Neural cell (in vitro differentiated cells): Measurements from ENCODE around the gene DYNC2LI1. TPM values are rescaled to one million over a fixed set of nuclear protein-coding genes. Genes with fewer than 3 reads are reported as not detected.

Experiments used
- H2AFZ ChIP-seq: fragments of 200-600, 300-800 bp; sonication (generic), shearing (Covaris generic); 2 replicates; pipeline ENCODE4 v1.6.0; 2014; ENCODE audit warnings: low read depth, mild to moderate bottlenecking, antibody characterized with exemption, low read length, moderate library complexity
- H3F3A ChIP-seq: fragments of 200-600 bp; shearing (Covaris generic); 2 replicates; pipeline ENCODE4 v1.6.1; 2016; ENCODE audit warnings: mild to moderate bottlenecking, moderate library complexity, mixed read lengths, antibody characterized with exemption, low read length; ENCODE audit not compliant: insufficient read depth, poor library complexity, severe bottlenecking
- H3K27ac ChIP-seq: fragments of 200-600, 300-800 bp; sonication (generic), shearing (Covaris generic); 2 replicates; pipeline ENCODE4 v1.5.1; 2014; ENCODE audit warnings: mild to moderate bottlenecking, low read length, moderate library complexity
- H3K27me3 ChIP-seq: fragments of 300-800, 200-600 bp; sonication (generic), shearing (Covaris generic); 2 replicates; pipeline ENCODE4 v1.6.0; 2014; ENCODE audit warnings: mild to moderate bottlenecking, low read depth, low read length, moderate library complexity; ENCODE audit not compliant: insufficient read depth
- H3K36me3 ChIP-seq: fragments of 300-800, 200-600 bp; sonication (generic), shearing (Covaris generic); 2 replicates; pipeline ENCODE4 v1.5.1; 2014; ENCODE audit warnings: mild to moderate bottlenecking, antibody characterized with exemption, low read length, moderate library complexity; ENCODE audit not compliant: insufficient read depth
- H3K4me2 ChIP-seq: fragments of 300-800, 200-600 bp; sonication (generic), shearing (Covaris generic); 2 replicates; pipeline ENCODE4 v1.6.0; 2014; ENCODE audit warnings: mild to moderate bottlenecking, low read length
- H3K4me3 ChIP-seq: fragments of 300-800, 200-600 bp; sonication (generic), shearing (Covaris generic); 2 replicates; pipeline ENCODE4 v1.5.1; 2014; ENCODE audit warnings: mild to moderate bottlenecking, low read length, moderate library complexity
- H3K79me2 ChIP-seq: fragments of 200-600 bp; shearing (Covaris generic); replicated peaks from 2 replicates; pipeline ENCODE4 v1.6.0; 2014; ENCODE audit warnings: mild to moderate bottlenecking, low read length, moderate library complexity; ENCODE audit not compliant: insufficient read depth
- H3K9ac ChIP-seq: fragments of 300-800, 200-600 bp; sonication (generic), shearing (Covaris generic); 2 replicates; pipeline ENCODE4 v1.6.1; 2016; ENCODE audit warnings: mild to moderate bottlenecking, low read length, mixed read lengths
- H3K9me2 ChIP-seq: fragments of 200-600 bp; shearing (Covaris generic); 2 replicates; pipeline ENCODE4 v1.6.1; 2016; ENCODE audit warnings: mild to moderate bottlenecking, low read length, mixed read lengths; ENCODE audit not compliant: insufficient read depth
- H3K9me3 ChIP-seq: fragments of 200-600, 300-800 bp; sonication (generic), shearing (Covaris generic); 2 replicates; pipeline ENCODE4 v1.6.1; 2016; ENCODE audit warnings: mild to moderate bottlenecking, mixed run types, low read length, moderate library complexity, mixed read lengths
- H4K20me1 ChIP-seq: fragments of 200-600 bp; shearing (Covaris generic); 2 replicates; pipeline ENCODE4 v1.6.1; 2016; ENCODE audit warnings: mild to moderate bottlenecking, mixed run types; ENCODE audit not compliant: insufficient read depth
- EP300 ChIP-seq: fragments of 450-650 bp; conservative IDR thresholded peaks from 2 replicates; pipeline ENCODE4 v1.6.1; 2014; ENCODE audit warnings: antibody characterized with exemption, mild to moderate bottlenecking, moderate library complexity; ENCODE audit not compliant: poor library complexity, severe bottlenecking
- EZH2 ChIP-seq: fragments of 200-600, 300-800 bp; shearing (Covaris generic), sonication (generic); IDR thresholded peaks from 2 replicates; pipeline ENCODE4 v1.6.1; 2014; ENCODE audit warnings: antibody characterized with exemption, low read length, borderline replicate concordance, mild to moderate bottlenecking; ENCODE audit not compliant: insufficient read depth, poor library complexity, severe bottlenecking
- MXI1 ChIP-seq: fragments of 450-650 bp; conservative IDR thresholded peaks from 2 replicates; pipeline ENCODE4 v1.6.1; 2014; ENCODE audit warnings: antibody characterized with exemption, mild to moderate bottlenecking; ENCODE audit not compliant: poor library complexity, severe bottlenecking
- POLR2AphosphoS5 ChIP-seq: IDR thresholded peaks from 2 replicates; pipeline ENCODE4 v1.6.1; 2012
- RAD21 ChIP-seq: fragments of 450-650 bp; conservative IDR thresholded peaks from 2 replicates; pipeline ENCODE4 v1.6.1; 2014; ENCODE audit warnings: antibody characterized with exemption, mild to moderate bottlenecking, moderate library complexity
- SMC3 ChIP-seq: fragments of 450-650 bp; conservative IDR thresholded peaks from 2 replicates; pipeline ENCODE4 v1.6.1; 2014; ENCODE audit warnings: antibody characterized with exemption, mild to moderate bottlenecking, moderate library complexity; ENCODE audit not compliant: poor library complexity
- TAF1 ChIP-seq: IDR thresholded peaks from 2 replicates; pipeline ENCODE4 v1.6.1; 2012; ENCODE audit warnings: low read depth
- polyA plus RNA-seq: library from polyadenylated mRNA; depleted of rRNA; stranded (reverse); fragments of >200 nt; gene quantifications from 2 replicates; pipeline ENCODE4 v1.2.3, GENCODE V29; 2014
- TF ChIP-seq, protein P1 (sequence below): IDR thresholded peaks from 2 replicates; pipeline ENCODE4 v1.6.1; 2012; ENCODE audit warnings: borderline replicate concordance
- TF ChIP-seq, protein P2 (sequence below): fragments of 450-650 bp; IDR thresholded peaks from 2 replicates; pipeline ENCODE4 v1.5.1; 2014; ENCODE audit warnings: antibody characterized with exemption, mild to moderate bottlenecking, moderate library complexity; ENCODE audit not compliant: poor library complexity, severe bottlenecking

The DYNC2LI1 gene
- polyA plus RNA-seq, 1 donor from 2014 or later = 80.6 TPM

DNA sequence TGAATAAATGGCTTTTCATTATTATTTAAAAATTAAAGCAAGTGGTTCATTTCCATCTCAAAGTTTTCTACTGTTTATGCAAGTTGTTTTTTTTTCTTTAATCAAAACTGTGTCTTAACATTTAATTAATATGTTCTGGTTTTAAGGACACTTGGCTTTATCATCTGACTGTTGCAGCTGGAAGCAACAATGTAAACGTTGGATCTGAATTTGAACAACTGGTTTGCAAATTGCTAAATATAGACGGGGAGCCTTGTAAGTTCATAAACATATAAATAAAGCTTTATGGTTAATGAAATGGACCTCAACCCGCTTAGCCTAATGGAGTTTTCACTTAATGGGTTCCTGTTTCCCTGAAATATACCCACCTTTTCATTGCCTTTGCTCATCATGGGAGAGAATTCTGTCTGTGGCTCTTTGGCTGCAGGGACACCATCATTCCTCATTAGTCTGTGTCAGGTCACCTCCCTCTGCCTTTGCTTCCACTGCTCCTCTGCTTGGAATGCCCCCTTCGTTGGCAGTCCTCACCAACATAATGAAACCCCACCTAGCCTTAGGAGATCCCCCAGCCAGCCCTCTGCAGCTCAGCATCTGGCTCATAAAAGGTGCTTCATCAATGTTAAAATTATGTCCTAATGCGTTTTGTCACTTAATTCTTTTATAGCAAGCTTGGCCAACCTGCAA, 44.2 kb upstream of the DYNC2LI1 start:
- no peak overlapping the region for H3K4me2 ChIP-seq
- no peak overlapping the region for H3K27ac ChIP-seq
- H3K9me2 ChIP-seq = no peaks in the 10 kb centered on the region
- no peaks in the 10 kb centered on the region for H3K36me3 ChIP-seq
- H3K4me3 ChIP-seq = no peak overlapping the region
- H3K9me3 ChIP-seq = no peaks in the 10 kb centered on the region
- TF ChIP-seq, protein P1, sequence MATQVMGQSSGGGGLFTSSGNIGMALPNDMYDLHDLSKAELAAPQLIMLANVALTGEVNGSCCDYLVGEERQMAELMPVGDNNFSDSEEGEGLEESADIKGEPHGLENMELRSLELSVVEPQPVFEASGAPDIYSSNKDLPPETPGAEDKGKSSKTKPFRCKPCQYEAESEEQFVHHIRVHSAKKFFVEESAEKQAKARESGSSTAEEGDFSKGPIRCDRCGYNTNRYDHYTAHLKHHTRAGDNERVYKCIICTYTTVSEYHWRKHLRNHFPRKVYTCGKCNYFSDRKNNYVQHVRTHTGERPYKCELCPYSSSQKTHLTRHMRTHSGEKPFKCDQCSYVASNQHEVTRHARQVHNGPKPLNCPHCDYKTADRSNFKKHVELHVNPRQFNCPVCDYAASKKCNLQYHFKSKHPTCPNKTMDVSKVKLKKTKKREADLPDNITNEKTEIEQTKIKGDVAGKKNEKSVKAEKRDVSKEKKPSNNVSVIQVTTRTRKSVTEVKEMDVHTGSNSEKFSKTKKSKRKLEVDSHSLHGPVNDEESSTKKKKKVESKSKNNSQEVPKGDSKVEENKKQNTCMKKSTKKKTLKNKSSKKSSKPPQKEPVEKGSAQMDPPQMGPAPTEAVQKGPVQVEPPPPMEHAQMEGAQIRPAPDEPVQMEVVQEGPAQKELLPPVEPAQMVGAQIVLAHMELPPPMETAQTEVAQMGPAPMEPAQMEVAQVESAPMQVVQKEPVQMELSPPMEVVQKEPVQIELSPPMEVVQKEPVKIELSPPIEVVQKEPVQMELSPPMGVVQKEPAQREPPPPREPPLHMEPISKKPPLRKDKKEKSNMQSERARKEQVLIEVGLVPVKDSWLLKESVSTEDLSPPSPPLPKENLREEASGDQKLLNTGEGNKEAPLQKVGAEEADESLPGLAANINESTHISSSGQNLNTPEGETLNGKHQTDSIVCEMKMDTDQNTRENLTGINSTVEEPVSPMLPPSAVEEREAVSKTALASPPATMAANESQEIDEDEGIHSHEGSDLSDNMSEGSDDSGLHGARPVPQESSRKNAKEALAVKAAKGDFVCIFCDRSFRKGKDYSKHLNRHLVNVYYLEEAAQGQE = no peak
- TF ChIP-seq MXI1 = no peak
- no peak for TF ChIP-seq EZH2
- TF ChIP-seq, protein P2, sequence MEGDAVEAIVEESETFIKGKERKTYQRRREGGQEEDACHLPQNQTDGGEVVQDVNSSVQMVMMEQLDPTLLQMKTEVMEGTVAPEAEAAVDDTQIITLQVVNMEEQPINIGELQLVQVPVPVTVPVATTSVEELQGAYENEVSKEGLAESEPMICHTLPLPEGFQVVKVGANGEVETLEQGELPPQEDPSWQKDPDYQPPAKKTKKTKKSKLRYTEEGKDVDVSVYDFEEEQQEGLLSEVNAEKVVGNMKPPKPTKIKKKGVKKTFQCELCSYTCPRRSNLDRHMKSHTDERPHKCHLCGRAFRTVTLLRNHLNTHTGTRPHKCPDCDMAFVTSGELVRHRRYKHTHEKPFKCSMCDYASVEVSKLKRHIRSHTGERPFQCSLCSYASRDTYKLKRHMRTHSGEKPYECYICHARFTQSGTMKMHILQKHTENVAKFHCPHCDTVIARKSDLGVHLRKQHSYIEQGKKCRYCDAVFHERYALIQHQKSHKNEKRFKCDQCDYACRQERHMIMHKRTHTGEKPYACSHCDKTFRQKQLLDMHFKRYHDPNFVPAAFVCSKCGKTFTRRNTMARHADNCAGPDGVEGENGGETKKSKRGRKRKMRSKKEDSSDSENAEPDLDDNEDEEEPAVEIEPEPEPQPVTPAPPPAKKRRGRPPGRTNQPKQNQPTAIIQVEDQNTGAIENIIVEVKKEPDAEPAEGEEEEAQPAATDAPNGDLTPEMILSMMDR = no peak
- no peak for TF ChIP-seq EP300
- no peak for TF ChIP-seq RAD21
- TF ChIP-seq SMC3 = no peak
- no peak for TF ChIP-seq POLR2AphosphoS5
- no peak for TF ChIP-seq TAF1
- H3K79me2 ChIP-seq = no peaks in the 10 kb centered on the region
- H3F3A ChIP-seq = no peaks in the 10 kb centered on the region
- H4K20me1 ChIP-seq = no peaks in the 10 kb centered on the region
- H3K27me3 ChIP-seq = no peaks in the 10 kb centered on the region
- no peak overlapping the region for H2AFZ ChIP-seq
- no peak overlapping the region for H3K9ac ChIP-seq

GRCh38 chr2:43731211-43731610, 42.6 kb upstream of the DYNC2LI1 start:
- Histone ChIP-seq H2AFZ (no peak overlapping the region), H3K36me3 (no peaks in the 10 kb centered on the region), H3K27ac (no peak overlapping the region), H4K20me1 (no peaks in the 10 kb centered on the region), H3K27me3 (no peaks in the 10 kb centered on the region), H3K9ac (no peak overlapping the region), H3K4me3 (no peak overlapping the region), H3F3A (no peaks in the 10 kb centered on the region), H3K9me2 (no peaks in the 10 kb centered on the region), H3K79me2 (no peaks in the 10 kb centered on the region), H3K4me2 (no peak overlapping the region), H3K9me3 (no peaks in the 10 kb centered on the region)
- no peak for TF ChIP-seq SMC3
- TF ChIP-seq POLR2AphosphoS5 = no peak
- TF ChIP-seq MXI1 = no peak
- TF ChIP-seq, protein P1 = no peak
- TF ChIP-seq TAF1 = no peak
- TF ChIP-seq, protein P2 = no peak
- TF ChIP-seq RAD21 = no peak
- TF ChIP-seq EP300 = no peak
- TF ChIP-seq EZH2 = no peak
